IPS-NIHi7 (cell line): Measurements from ENCODE around the gene ZNF276.
"Not testable (repeated sequence)": the region's sequence is repeated elsewhere in the genome, so short reads cannot be mapped to it uniquely, and the experiment has no call there.

Experiments
- DNase-seq: peaks from one replicate; pipeline ENCODE4 v3.0.0; 2012; ENCODE audit warnings: mixed read lengths; ENCODE audit errors: extremely low spot score

Gene ZNF276

DNA sequence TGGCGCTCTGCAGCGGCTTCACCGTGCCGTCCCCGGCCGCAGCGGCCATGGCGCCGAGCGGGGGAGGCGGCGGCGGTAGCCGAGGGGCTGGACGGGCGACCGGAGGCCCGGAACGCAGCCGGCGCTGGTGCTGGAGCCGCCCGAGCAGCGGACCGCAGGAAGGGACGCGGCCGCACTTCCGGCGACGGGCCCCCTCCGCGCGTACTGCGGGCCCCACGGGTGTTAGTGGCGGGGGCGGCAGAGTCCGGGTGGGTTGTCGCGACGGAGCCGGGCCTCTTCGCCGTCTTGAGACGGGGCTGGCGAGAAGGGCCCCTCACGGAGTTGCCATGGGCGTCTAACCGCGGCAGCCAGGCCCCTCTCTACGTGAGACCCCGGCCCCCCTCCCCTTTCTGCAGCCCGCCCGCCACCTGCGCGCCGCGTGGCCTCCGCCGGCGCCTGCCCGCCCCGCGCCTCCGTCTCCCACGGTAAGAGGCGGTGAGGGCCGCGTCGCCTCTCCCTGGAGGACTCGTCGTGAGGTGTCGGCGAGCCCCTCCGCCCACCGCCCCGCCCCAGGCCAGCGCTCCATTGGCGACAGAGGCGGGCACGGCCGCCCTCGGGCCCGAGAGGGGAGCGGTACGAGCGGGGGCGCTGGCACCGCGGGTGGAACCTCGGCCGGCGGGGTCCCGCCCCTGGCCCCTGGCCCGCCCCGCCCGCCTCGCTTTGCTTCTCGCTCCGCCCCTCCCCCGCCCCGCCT lies at the start of gene ZNF276, which contains the start of gene VPS9D1:
Gene ZNF276, plus strand, starts transcription at position 725 of the 733 bp plus-strand sequence. CDS start 104 bp downstream, outside the sequence.
Gene VPS9D1, minus strand, starts transcription at position 86 of the 733 bp plus-strand sequence. Its CDS starts 37 bp downstream, at position 49.
- peak; percentile 86 for DNase-seq

- not testable (repeated sequence) for DNase-seq
These were observed 49.8 kb upstream of the ZNF276 start for GRCh38 chr16:89671565-89671964.

- no peak for DNase-seq
These were observed 49.0 kb upstream of the ZNF276 start for GRCh38 chr16:89672177-89672941.

- DNase-seq: no peak
These were observed 43.1 kb upstream of the ZNF276 start for GRCh38 chr16:89678258-89678657.

DNA sequence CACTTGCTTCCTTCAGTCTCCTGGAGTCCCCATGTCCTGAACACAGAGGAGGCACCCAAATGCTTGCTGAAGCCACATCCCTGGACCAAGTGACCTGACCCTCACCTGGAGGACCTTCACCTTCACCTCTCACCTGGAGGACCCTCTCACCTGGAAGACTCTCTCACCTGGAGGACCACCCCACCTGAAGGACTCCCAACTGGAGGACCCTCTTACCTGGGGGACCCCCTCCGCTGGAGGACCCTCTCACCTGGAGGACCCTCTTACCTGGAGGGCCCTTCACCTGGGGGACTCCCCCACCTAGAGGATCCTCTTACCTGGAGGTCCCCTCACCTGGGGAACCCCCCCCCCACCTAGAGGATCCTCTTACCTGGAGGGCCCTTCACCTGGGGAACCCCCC lies 35.4 kb upstream of the ZNF276 start:
- no peak for DNase-seq

GRCh38 chr16:89686520-89687091 lies 34.7 kb upstream of the ZNF276 start, which contains the start of gene CDK10:
CDK10 (plus strand) TSS chr16:89686689; CDS start chr16:89686711, 22 bp downstream.
- DNase-seq: peak; percentile 98

GRCh38 chr16:89687092-89687940 lies 34.0 kb upstream of the ZNF276 start:
- DNase-seq: no peak

DNA sequence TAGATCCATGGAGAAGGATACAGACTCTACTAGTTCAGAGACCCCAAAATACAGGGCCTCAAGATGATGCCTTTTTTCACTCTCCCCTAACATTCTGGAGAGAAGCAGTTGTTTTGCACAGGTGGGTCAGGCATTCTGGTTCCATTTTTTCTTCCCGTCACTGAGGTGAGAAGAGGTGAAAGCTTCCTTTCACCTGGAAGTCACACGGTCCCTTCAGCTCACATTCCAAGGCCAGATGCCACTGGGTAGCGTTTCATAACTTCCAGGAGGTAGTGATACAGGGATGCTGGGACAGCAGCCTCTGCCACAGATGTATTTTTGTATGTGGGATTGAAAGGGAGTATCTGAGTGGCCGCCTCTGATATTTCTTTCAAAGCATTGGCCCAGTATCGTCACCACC lies 32.9 kb upstream of the ZNF276 start:
- no peak for DNase-seq

DNA sequence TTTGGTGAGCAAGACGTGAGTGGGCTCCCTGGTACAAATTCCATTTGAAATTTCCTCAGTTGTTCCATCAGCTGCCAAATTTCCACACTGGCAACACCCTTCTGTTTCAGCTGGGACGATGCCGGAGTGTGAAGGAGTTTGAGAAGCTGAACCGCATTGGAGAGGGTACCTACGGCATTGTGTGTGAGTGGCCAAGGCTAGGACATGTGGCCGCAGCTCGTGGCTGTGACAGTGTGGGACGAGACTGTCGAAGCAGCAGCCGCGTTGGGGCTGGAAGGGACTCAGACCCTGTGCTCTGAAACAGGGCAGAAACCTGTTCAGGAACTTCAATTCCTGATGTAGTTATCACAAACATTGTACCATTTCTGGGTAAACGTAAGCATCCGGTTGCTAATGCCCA lies 32.2 kb upstream of the ZNF276 start:
- no peak for DNase-seq

DNA sequence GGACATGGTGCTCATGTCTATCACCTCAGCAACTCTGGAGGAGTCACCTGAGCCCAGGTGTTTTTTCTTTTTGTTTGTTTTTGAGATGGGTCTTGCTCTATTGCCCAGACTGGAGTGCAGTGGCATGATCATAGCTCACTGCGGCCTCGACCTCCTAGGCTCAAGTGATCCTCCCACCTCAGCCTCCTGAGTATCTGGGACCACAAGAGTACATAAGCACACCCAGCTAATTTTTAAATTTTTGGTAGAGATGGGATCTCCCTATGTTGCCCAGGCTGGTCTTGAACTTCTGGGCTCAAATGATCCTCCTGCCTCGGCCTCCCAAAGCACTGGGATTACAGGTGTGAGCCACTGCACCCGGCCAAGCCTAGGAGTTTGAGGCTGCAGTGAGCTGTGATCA lies 31.7 kb upstream of the ZNF276 start:
- DNase-seq: not testable (repeated sequence)

- DNase-seq: no peak
These were observed 30.9 kb upstream of the ZNF276 start for GRCh38 chr16:89690392-89690901.

DNA sequence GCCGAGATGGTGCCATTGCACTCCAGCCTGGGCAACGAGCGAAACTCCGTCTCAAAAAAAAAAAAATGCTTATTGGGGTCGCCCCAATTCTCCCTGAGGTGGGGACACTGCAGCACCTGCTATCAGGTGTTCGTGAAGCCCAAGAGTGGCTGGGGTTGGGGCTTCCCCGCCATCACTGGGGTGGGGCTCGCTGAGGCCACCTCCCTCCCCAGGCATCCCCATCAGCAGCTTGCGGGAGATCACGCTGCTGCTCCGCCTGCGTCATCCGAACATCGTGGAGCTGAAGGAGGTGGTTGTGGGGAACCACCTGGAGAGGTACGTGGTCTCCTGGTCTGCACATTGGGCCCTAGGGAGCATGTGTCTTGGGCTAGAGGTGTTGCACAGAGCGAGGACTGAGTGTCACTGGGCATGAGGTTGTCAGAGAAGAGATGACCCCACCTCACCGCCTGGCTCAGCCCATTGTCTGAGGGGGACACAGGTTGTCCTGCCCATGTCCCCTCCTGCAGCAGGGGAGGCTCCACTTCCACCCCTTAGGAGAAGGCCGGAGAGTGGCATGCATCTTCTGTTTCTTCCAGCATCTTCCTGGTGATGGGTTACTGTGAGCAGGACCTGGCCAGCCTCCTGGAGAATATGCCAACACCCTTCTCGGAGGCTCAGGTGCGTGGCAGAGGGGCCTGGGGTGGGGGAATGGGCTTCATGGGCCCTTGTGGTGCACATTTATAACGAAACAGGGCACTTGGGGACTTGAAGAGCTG lies 29.9 kb upstream of the ZNF276 start:
- DNase-seq: no peak

- DNase-seq: no peak
These were observed 29.3 kb upstream of the ZNF276 start for GRCh38 chr16:89691986-89692569.

GRCh38 chr16:89693289-89693731 lies 28.0 kb upstream of the ZNF276 start:
- no peak for DNase-seq

DNA sequence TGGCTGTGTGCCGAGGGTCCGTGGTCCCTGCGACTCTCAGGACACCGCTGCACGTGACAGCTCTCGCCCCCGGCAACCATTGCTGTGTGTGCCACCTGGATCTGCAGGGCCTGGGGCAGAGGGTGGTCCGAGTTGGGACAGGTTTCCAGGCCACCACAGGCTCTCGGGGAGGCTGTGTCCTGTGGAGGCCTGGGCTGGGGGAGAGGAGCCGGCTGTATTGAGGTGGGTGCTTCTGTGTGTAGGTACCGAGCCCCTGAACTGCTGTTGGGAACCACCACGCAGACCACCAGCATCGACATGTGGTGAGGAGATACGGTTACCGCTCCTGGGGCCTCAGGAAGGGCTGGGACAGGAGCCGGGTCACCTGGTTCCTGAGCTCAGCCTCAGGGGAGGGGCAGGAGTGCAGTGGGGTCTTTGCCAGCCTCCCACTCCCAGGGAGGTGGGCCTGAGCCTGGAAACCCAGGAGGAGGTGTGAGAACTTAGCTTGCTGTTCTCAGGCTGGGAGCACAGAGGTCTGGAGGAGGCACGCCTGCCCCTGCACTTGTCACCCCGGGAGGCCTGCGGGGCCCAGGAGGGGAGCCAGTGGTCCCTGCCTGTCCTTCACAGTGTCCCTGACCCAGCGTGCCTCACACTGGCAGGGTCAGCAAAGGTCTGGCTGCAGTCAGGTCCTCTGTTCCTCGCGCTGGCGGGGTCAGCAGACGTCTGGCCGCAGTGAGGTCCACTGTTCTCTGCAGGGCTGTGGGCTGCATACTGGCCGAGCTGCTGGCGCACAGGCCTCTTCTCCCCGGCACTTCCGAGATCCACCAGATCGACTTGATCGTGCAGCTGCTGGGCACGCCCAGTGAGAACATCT lies 27.2 kb upstream of the ZNF276 start:
- DNase-seq: no peak

GRCh38 chr16:89694784-89695085 lies 26.6 kb upstream of the ZNF276 start:
- not testable (repeated sequence) for DNase-seq

- DNase-seq: no peak
These were observed 26.1 kb upstream of the ZNF276 start for GRCh38 chr16:89695086-89695874.

DNA sequence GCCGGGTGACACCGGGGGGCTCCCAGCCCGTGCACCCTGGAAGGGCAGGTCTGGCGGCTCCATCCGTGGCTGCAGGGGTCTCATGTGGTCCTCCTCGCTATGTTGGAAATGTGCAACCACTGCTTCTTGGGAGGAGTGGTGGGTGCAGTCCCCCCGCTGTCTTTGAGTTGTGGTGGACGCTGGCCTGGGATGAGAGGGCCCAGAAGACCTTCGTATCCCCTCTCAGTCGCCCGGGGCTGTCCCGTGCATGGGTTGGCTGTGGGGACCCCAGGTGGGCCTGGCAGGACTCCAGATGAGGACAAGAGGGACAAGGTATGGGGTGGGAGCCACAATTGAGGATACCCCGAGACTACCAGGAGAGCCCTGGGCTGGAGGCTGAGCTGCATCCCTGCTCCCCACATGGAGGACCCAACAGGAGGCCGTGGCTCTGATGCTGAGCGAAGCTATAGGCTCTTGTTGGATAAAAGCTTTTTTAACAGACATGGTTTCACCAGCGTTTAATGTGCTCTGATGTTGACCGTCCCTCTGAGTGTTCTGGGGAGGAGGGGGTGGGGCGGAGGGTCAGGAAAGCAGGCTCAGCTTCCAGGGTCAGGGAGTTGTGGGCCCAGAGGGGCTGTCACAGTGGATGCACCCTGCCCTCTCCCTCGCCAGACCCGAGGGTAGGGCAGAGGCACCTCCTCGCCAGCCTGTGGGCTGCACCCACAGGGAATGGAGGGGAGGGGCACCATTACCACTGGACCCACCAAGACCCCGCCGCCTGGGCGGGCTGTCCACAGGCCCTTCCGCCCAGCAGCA lies 25.3 kb upstream of the ZNF276 start:
- DNase-seq: no peak
